Measurements from ENCODE around the gene STARD13.

STARD13 gene

DNA sequence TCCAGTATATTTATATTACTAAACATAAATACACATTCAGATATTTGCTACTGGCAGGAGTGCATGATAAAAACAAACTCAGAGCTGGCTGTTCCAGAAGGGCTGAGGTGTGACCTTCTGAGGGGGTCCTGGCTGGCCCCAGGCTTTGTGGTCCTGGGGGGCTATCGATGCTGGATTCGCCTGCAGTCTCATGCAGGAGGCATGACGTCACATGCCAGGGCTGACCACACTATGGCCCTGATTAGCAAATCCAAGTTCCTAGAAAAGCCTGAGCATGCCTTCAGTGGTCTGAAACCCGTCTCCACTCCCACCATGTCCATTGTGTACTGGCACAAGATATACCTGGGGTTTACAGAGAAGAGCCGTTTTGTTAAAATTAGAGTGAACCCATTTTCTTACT, 171.4 kb downstream of the STARD13 start:
- DNase-seq (ENCODE audit: low read depth, low spot score): no peak

DNA sequence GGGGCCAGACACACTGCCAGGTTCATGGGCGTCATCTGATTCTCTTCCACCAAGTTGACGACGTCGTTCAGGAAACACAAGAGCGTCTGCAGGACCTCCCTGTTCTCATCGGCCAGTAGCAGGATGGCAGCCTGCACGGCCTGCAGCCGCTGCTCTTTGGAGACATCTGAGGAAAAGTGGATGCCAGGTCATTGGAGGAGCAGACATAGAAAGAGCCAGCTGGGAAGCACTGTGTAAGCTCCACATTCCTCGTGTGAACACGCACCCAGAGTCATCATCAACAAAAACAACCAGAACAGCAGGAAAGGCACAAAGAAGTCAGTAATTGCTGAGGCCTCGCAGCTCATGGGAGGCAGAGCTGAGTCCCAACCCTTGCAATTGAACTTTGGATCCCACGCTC, 172.8 kb downstream of the STARD13 start:
- no peak for DNase-seq (ENCODE audit: low read depth, low spot score)

DNA sequence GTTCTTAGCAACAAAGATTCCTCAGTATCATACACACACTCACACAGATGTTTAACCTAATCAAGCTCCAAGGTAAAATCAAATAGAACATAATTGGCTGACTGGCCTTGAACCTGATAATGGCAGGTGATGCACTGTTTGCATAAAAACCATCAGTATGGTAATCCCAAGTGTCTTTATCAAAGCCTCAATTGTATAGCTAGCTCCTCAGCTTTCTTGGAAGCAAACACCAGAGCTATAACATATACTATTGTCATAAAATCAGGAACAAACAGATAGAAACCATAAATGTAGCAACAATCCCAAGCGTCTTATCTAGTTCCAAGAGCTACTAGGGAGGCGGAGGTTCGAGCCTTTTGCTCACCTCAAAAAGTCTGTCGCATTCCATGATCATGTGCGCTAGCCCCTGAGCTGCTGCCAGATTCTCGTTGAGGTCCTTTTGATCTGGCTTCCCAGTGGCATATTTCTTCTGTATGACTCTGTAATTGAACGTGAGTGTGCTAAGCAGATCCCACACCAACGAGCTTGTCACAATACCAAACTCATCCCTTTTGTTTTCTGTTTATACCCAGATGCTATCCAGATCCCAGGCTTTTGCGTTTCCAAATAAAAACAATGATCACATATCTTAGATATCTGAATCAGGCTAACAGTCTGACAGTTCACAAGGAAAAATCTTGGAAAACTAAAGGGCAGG, 174.0 kb downstream of the STARD13 start:
- DNase-seq (ENCODE audit: low read depth, low spot score): no peak

DNA sequence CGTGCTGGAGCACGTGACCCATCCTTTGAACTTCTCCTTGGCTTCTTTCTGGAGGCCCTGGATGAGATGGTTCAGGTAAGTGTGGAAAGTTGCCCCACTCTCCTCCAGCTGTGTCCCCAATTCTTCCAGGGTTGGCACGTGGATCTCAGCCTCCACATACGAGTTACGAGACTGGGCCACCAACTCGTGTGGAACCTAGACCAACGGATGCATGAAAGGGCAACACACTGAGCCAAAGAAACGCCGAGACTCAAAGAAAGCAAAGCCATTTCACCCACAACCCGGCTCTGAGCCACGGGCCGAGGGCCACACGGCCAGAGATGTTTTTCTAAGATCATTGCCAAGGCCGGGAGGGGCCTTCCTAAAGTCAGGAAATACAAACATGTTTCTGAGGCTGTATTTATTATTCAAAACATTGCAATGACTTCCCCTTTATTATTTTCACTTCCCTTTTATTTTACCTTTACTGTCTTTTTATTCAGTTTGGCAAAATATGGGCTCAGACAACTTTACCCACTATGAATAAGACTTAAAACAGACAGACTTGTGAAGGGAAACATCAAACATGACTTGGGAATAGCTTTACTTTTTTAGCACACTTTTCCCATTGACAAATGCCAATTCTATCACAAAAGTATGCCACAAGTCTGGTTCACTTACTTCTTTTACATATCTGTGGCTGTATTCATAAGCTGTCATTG, 174.7 kb downstream of the STARD13 start:
- no peak for DNase-seq (ENCODE audit: low read depth, low spot score)

DNA sequence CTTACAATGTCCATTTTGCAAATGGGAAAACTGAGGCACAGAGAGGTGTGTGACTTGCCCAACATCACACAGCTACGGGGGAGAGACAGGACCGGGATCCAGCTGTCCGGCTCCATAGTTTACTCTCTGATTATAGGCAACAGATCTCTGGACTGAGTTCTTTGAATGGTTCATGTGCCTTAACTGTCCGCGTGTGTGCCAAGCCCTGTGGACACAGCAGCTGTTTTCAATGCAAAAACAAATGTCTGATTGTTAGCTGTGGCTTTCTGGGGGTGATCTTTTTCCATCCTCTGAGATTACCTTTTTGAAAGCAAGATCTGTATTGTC, 175.2 kb downstream of the STARD13 start:
- DNase-seq (ENCODE audit: low read depth, low spot score): no peak

DNA sequence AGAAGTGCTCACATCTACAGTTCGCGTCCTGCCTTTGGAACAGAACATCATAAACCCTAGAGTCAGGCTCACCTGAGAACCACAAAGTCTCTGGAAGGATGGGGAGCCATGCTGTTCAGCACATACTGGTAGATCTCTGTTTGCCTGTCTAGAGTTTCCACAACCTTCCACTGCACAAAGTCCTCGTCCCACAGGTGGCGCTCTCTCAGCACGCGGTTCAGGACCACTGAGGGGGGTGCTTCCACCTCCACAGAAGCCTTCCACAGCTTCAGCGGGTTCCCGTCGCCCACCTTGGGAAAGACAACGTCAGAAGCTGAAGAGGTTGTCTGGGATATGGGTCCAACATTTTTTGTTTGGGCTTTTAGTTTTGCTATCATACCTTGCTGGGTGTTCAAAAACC, 175.8 kb downstream of the STARD13 start:
- DNase-seq (ENCODE audit: low read depth, low spot score): no peak

DNA sequence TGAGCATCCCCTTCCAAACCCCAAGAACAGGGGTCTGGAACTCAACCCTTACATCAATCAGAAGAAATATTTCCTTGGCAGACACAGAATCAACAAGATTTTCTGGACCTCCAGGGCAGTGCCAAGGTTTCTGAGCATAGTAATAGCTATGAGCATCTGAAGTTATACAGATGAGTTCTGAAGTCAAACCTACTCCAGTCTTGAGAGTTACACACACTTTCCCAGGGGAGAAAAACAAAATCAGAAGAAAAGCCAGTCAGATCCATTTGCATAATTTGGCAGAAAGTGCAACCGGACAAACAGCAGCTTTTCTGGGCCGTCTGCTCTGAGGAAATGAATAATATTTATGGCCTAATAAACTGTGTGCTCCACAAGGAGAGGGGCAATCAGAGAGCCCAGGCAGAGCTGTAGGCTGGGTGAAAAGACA, 176.3 kb downstream of the STARD13 start:
- no peak for DNase-seq (ENCODE audit: low read depth, low spot score)

DNA sequence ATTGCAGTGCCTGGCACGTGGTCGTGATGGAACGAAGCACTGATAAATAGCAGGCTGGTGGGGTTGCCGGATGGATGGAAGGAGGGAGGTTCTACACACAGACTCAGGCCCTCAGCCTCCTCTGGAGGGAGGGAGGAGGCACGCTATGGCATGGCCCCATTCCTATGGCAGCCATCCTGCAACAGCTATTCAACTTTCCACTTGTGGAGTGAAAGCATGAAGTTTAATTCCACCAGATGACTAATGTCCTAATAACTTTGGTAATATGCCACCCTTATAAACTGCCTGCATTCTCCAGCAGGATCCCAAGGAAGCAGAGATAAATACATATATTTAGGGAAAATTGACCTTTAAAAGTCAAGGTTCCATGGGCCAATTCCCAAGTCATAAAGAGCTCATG, 176.9 kb downstream of the STARD13 start:
- DNase-seq (ENCODE audit: low read depth, low spot score): no peak

DNA sequence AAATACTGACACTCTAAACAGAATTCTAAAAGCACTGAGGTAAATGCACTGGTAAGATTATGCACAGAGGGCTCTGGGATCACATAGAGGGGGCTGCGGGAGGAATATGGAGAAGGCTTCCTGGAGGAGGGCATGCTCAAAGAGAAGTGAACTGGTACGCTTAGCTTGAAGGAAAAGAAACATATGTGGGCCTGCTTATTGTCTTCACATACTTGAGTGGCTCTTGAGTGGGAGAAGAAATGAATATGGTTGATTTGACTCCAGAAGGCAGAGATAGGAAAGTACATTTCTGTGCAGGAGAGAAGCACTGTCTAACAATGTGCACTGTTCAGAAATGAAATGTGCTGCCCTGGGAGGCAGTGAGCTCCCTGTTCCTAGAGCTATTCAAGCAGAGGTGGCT, 178.2 kb downstream of the STARD13 start:
- DNase-seq (ENCODE audit: low read depth, low spot score): no peak

DNA sequence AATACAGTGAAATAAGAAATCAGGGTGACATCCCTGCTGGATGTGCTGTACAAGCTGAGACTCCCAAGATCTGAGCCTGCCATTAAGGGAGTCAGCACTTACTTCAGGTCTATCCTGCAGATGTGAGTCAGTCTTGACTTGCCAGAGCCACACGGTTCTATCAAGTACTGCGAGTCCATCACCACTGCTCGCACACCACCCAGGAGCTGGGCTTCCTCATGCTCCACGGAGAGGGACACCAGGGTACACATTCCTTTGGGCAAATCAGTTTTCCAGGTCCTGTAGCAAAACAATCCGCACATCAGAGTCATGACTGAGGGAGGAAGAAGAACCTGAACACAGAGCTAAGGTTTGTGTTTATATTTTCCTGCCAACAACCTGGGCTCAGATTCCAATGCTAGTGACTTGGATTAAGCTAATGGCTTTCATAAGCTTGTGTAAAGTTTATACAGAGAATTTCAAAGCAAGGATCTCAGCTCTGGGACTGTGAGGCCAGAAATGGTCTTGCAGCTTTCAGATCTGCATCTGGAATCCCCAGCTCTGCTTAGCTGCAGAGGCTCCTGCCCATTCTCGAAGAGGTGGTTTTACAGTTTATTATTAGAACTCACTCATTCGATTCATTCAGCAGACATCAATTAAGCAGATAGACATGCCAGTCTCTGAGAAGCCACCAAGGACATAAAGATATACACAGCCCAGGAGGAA, 178.7 kb downstream of the STARD13 start:
- DNase-seq (ENCODE audit: low read depth, low spot score): no peak

DNA sequence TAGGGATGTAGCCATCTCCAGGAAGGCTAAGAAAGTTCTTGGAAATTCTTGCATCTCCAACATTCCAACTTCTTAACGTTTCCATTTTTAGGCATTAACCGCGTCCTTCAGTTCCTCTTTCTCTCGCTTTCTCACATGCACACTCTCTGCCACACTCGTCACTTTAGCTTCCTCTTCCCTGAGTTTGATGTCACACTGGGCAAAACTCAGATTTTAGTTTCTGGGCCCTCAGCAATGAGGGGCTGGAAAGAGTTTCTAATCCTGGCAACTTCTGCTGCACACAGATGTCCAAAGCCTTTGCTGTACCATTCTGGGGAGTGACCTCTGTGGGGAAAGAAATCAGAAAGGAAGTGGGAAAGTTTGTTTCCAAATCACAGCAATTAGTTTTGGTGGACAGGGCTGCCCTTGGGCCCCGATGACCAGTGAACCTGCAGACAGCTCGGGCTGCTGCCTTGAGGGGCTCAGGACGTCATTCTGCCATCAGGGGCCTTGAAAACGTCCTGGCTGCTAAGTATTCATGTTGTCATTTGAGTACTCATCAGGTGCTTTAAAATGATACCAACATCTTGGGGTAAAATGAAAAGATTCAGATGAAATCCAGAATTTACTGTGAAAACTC, 180.1 kb downstream of the STARD13 start:
- DNase-seq (ENCODE audit: low read depth, low spot score): no peak

DNA sequence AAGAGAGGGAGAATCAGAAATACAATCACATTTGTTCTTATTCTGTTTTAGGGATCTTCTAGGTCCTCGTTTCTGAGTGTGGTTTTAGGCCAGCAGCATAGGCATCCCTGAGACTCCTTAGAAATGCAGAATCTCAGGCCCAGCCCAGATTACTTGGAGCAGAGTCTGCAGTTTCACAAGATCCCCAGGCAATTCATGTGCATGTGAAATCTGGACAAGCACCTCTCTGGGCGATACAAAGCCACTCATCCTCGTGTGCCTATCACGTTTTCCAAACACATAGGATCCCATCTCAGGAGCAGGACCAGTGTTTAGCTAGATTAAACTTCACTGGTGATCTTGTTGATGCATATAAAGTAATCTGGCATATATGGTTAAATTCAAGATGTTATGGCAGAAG, 182.1 kb downstream of the STARD13 start:
- no peak for DNase-seq (ENCODE audit: low read depth, low spot score)

DNA sequence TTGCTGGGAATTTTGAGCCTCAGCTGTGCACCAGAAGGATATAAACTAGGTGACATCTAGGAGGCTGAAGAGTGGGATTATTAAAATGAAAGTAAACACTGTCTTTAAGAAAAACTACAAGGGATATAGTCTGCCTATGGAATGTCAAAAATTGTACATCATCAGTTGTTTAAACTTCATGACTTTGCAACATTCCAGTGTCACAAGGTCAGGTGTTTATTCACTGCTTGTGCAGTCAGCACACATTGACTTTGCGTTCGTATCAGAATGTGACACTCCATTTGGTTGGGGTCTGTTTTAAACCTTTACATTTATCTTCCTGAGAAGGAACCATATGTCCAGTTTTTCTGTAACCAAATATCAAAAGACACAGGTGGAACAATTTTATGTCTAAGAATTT, 183.7 kb downstream of the STARD13 start:
- DNase-seq (ENCODE audit: low read depth, low spot score): no peak

DNA sequence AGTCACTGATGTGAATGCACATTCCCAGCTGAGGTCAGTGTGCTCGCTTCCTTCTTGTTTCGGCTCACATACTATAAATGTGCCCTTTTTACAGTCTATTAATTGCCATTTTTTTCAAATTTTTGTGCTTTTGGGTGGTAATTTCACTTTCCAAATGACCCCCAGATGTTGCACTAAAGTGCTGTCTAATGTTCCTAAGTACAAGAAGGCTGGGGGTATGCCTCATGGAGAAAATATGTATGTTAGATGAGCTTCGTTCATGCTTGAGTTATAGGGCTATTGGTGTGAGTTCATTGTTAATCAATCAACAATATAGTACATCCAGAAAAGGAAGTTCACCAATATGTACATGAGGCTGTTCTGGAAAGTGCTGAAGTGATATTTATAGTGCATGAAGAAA, 184.7 kb downstream of the STARD13 start:
- DNase-seq (ENCODE audit: low read depth, low spot score): no peak

DNA sequence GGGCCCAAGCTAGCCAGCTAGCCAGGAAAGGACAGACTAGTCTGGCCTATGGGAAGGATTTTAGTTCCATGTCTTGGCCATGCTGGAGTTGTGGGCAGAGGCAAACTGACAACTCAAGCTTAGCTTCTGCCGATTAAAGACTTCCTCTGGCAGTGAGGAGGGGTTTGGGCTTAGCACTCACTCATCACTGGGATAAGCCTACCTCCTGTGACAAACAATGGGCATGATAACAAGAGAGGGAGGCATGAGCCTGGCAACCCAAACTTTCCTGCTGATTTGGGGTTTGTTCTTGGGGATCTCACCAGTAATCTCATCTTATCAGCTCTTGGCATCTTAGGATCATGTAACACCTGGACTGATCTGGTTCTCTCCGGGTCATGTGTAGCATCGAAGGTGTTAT, 185.7 kb downstream of the STARD13 start:
- no peak for DNase-seq (ENCODE audit: low read depth, low spot score)

DNA sequence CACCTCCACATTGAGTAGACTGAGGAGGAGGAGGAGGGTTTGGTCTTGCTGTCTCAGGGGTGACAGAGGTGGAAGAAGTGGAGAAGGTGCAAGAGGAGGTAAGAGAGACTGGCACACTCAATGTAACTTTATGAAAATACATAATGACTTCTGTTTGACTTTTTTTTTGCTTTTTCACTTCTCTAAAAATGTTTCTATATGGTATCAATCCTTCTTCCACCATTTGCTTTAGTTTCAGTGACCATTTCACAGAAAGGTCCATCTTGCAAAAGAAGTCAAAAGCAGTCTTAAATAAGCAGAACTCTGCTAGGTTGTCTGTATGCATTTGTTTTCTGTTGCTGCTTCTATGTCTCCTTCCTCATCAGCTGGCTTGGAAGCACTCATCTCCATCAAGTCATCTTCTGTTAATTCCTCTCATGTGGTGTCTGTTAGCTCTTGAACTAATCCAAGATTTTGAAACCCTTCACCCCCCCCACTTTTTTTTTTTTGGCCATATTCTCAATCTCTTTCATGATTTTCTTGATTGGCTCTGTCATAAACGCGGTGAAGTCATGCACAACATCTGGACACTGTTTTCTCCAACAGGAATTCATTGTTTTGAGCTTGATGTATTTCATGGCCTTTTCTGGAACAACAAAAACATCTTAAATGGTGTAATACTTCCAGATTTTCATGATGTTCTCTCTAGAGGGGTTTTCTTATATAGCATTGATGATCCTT, 188.5 kb downstream of the STARD13 start:
- DNase-seq (ENCODE audit: low read depth, low spot score): no peak

DNA sequence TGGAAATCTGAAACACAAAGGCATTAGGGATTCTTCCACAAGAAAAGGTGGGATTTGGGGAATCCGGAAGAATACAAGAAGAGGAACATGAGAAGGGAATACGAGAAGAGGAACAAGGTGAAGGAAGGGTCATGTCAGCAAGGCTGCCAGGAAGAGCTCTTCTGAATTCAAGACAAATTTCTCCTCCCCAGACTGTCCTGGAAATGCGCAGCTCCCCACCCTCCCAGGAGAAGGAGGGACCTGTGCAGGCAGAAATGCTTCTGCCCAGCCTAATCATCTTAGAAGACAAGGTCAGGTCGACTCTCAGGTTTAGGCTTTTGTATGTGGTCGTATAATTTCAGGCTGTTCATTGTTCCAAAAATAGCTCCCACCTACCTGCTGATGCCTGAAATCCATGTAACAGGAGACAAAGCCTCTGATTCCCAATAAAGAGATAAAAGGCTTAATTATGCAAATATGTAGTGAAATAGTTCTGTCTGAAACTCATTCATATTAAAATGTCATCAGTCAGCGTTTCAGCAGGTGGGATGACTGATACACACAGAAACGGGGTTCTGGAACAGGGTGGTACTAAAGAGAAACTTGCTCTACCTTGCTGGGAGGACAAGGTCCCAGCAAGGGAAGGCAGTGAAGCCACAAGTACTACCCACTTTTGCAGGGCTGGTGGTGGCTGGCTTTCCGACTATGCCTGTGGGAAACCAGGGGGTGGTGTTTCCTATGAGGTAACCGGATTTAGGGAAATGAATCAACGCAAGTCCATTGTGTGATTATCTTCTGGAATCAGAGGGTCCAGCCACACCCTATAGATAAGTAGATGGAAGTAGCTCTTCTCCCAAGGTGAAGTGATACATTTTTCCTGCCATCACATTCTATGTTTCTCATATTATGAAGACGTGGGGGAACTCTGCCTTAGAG, 193.2 kb downstream of the STARD13 start:
- DNase-seq (ENCODE audit: low read depth, low spot score): no peak

DNA sequence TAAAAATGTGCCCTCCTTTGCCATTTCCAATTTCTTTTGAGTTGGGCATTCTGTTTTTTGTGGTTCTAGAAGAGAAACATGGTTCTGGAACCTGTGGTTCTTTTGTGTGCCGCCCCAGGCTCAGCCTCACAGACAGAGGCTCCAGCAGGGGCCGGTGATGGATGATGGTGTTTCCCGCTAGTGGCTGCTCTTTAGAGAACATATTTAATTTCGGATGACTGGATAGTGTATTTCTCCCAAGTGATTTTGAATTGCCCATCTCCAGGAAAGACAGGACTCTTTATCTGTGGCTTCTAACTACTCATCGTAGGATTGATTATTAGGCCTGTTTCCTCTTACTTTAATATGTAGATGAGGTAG, 194.2 kb downstream of the STARD13 start:
- no peak for DNase-seq (ENCODE audit: low read depth, low spot score)

DNA sequence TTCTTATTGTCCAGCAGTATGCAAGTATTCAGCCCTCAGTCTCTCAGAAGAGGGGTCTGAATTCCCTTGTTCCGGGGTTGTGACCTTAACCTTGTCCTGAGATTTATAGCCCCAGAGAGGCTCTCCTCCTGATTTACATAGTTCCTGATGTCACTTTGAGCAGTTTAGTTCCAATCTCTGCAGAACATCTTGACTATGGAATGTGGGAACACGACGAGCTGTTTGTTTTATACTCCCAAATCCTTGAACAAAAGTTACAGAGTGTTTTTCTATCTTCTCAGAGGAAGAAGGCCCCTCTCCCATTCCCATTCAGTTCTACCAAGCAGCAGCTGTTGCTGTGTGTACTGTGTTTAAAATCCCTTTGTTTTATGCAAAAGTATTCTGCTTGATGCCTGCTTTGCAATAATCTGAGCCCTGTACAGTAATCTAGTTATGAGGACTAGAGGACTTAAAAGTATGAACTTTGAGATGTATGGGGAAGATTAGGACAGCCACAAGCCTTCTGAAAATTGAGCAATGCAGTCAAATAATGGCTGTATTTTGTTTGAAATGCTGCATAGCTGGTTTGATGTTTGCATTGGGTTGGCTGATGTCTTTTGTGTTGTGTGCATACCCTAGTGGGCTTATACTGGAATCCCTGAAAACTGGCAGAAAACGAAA, 194.7 kb downstream of the STARD13 start:
- DNase-seq (ENCODE audit: low read depth, low spot score): no peak

DNA sequence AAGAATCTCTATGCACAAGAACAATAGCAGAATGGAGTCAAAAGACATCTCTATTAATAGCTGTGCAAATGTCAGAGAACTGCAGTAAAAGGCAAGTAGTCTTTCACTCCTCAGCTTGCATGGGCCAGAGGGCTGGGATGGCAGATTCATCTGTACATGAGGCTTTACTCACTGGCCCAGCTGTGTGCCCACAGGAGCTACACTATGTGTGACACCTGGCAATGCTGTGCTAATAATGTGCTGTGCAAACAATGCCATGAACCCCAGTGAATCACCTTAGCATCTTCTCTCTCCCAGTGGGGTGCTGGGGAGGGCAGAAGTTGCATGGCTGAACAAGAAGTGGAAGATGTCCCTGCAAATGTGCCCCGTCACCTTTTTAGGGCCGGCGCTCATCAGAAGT, 196.2 kb downstream of the STARD13 start:
- DNase-seq (ENCODE audit: low read depth, low spot score): no peak

Data from activated CD4-positive, CD25-positive, alpha-beta regulatory T cell treated with anti-CD3 and anti-CD28 coated beads, Interleukin-2, amount 50 U/mL, for 16 hours (primary cell).